ENCODE results near the gene NUBP2. TPM values are rescaled to one million over a fixed set of nuclear protein-coding genes. Genes with fewer than 3 reads are reported as not detected.
A peak's percentile ranks its signal among the peaks of the same experiment; 100 is the strongest.

NUBP2 gene
- 10 to 100 TPM; 53.7 to 89.6 (median 67.6) TPM for total RNA-seq

GRCh38 chr16:1782408-1783264, at the start of gene NUBP2, which contains the start of gene SPSB3:
NUBP2 (plus strand) TSS chr16:1782960; CDS start chr16:1783021, 61 bp downstream.
SPSB3 (minus strand) TSS chr16:1782571; CDS start chr16:1781483, 1,088 bp downstream.
- H3K27ac ChIP-seq: peak within 1 kb of the TSS; percentile 90 to 97
- in situ Hi-C loops (cut with MboI; ENCODE audit: low pct_unique_long_range_greater_than_20kb in 2 of 9, low sequenced_read_pairs in 9 of 9, unreplicated experiment in 9 of 9): no loop called here
- 0% methylated on average over 4 to 10 of the region's 102 CpGs; no CpG with 5 or more reads in 5 of the 10 experiments for WGBS, 10 experiments

GRCh38 chr16:1734123-1734522, 48.6 kb upstream of the NUBP2 start:
- 90 to 95% methylated on average over 2 to 15 of the region's 22 CpGs; no CpG with 5 or more reads in 8 of the 10 experiments for WGBS, 10 experiments
- H3K4me3 ChIP-seq: no peak overlapping the region
- H3K27ac ChIP-seq: no peak overlapping the region
- peak in 2 of 8 experiments; percentile 11 to 22 for ATAC-seq (replicated peaks in 6 of 8)
- in situ Hi-C loops (cut with MboI; ENCODE audit: low pct_unique_long_range_greater_than_20kb in 2 of 9, low sequenced_read_pairs in 9 of 9, unreplicated experiment in 9 of 9): no loop called here
- H3K4me1 ChIP-seq (replicated peaks in 1 of 2): no peaks in the 10 kb centered on the region

More at GRCh38 chr16:1782408-1783264, at the start of gene NUBP2, which contains the start of gene SPSB3:
- peaks cover 15% of the 10 kb centered on the region in 2 donors for H3K4me1 ChIP-seq (replicated peaks in 1 of 2)
- H3K4me3 ChIP-seq: peak within 1 kb of the TSS; percentile 85 to 98 (median 91)
- ATAC-seq (replicated peaks in 6 of 8): peak; percentile 75 to 92 (median 90)

- in situ Hi-C loops (cut with MboI; ENCODE audit: low pct_unique_long_range_greater_than_20kb in 2 of 9, low sequenced_read_pairs in 9 of 9, unreplicated experiment in 9 of 9): no loop called here
- WGBS, 10 experiments: 95 to 100% (median 100%) methylated on average over 2 to 14 of the region's 22 CpGs; no CpG with 5 or more reads in 5 of the 10 experiments
- H3K27ac ChIP-seq: no peak overlapping the region
- H3K4me1 ChIP-seq (replicated peaks in 1 of 2): no peaks in the 10 kb centered on the region
- H3K4me3 ChIP-seq: no peak overlapping the region
- ATAC-seq (replicated peaks in 6 of 8): no peak
Observed at GRCh38 chr16:1734816-1735215, 47.9 kb upstream of the NUBP2 start.

GRCh38 chr16:1740234-1740633, 42.5 kb upstream of the NUBP2 start:
- H3K27ac ChIP-seq: no peak overlapping the region
- WGBS, 10 experiments: 90 to 100% (median 97%) methylated on average over 1 to 6 of the region's 33 CpGs; no CpG with 5 or more reads in 5 of the 10 experiments
- no peak for ATAC-seq (replicated peaks in 6 of 8)
- in situ Hi-C loops (cut with MboI; ENCODE audit: low pct_unique_long_range_greater_than_20kb in 2 of 9, low sequenced_read_pairs in 9 of 9, unreplicated experiment in 9 of 9): no loop called here
- no peak overlapping the region for H3K4me3 ChIP-seq
- no peaks in the 10 kb centered on the region for H3K4me1 ChIP-seq (replicated peaks in 1 of 2)

- ATAC-seq (replicated peaks in 6 of 8): peak in 1 of 8 experiments; percentile 10
Observed at GRCh38 chr16:1740781-1741490, 41.8 kb upstream of the NUBP2 start.

GRCh38 chr16:1741553-1742165, 41.1 kb upstream of the NUBP2 start:
- peak in 1 of 8 experiments; percentile 12 for ATAC-seq (replicated peaks in 6 of 8)
- in situ Hi-C loops (cut with MboI; ENCODE audit: low pct_unique_long_range_greater_than_20kb in 2 of 9, low sequenced_read_pairs in 9 of 9, unreplicated experiment in 9 of 9): no loop called here
- WGBS, 10 experiments: 88 to 100% (median 100%) methylated on average over 2 to 9 of the region's 19 CpGs; no CpG with 5 or more reads in 7 of the 10 experiments
- no peak overlapping the region for H3K4me3 ChIP-seq
- H3K4me1 ChIP-seq (replicated peaks in 1 of 2): no peaks in the 10 kb centered on the region
- no peak overlapping the region for H3K27ac ChIP-seq

More at GRCh38 chr16:1740781-1741490, 41.8 kb upstream of the NUBP2 start:
- H3K27ac ChIP-seq: no peak overlapping the region
- no peak overlapping the region for H3K4me3 ChIP-seq
- 81 to 100% (median 95%) methylated on average over 1 to 5 of the region's 30 CpGs; no CpG with 5 or more reads in 6 of the 10 experiments for WGBS, 10 experiments
- in situ Hi-C loops (cut with MboI; ENCODE audit: low pct_unique_long_range_greater_than_20kb in 2 of 9, low sequenced_read_pairs in 9 of 9, unreplicated experiment in 9 of 9): no loop called here
- no peaks in the 10 kb centered on the region for H3K4me1 ChIP-seq (replicated peaks in 1 of 2)

- Histone ChIP-seq H3K4me1 (replicated peaks in 1 of 2) (no peaks in the 10 kb centered on the region), H3K4me3 (no peak overlapping the region), H3K27ac (no peak overlapping the region)
- in situ Hi-C loops (cut with MboI; ENCODE audit: low pct_unique_long_range_greater_than_20kb in 2 of 9, low sequenced_read_pairs in 9 of 9, unreplicated experiment in 9 of 9): no loop called here
- WGBS, 10 experiments: 78 to 100% (median 93%) methylated on average over 2 to 4 of the region's 32 CpGs; no CpG with 5 or more reads in 6 of the 10 experiments
- ATAC-seq (replicated peaks in 6 of 8): no peak
Observed at GRCh38 chr16:1743376-1744337, 39.1 kb upstream of the NUBP2 start.

GRCh38 chr16:1744338-1744840, 38.4 kb upstream of the NUBP2 start:
- Histone ChIP-seq H3K27ac (no peak overlapping the region), H3K4me1 (replicated peaks in 1 of 2) (no peaks in the 10 kb centered on the region), H3K4me3 (no peak overlapping the region)
- WGBS, 10 experiments: 88 to 100% (median 98%) methylated on average over 1 to 17 of the region's 24 CpGs; no CpG with 5 or more reads in 1 of the 10 experiments
- ATAC-seq (replicated peaks in 6 of 8): no peak
- in situ Hi-C loops (cut with MboI; ENCODE audit: low pct_unique_long_range_greater_than_20kb in 2 of 9, low sequenced_read_pairs in 9 of 9, unreplicated experiment in 9 of 9): no loop called here

- ATAC-seq (replicated peaks in 6 of 8): peak in 3 of 8 experiments; percentile 34 to 79 (median 75)
- Histone ChIP-seq H3K27ac (no peak overlapping the region), H3K4me1 (replicated peaks in 1 of 2) (no peaks in the 10 kb centered on the region), H3K4me3 (no peak overlapping the region)
- in situ Hi-C loops (cut with MboI; ENCODE audit: low pct_unique_long_range_greater_than_20kb in 2 of 9, low sequenced_read_pairs in 9 of 9, unreplicated experiment in 9 of 9): no loop called here
- WGBS, 10 experiments: 80 to 100% (median 85%) methylated on average over 1 to 8 of the region's 25 CpGs; no CpG with 5 or more reads in 4 of the 10 experiments
Observed at GRCh38 chr16:1745181-1745899, 37.4 kb upstream of the NUBP2 start.

GRCh38 chr16:1745900-1746692, 36.7 kb upstream of the NUBP2 start:
- Histone ChIP-seq H3K4me1 (replicated peaks in 1 of 2) (no peaks in the 10 kb centered on the region), H3K4me3 (no peak overlapping the region), H3K27ac (no peak overlapping the region)
- in situ Hi-C loops (cut with MboI; ENCODE audit: low pct_unique_long_range_greater_than_20kb in 2 of 9, low sequenced_read_pairs in 9 of 9, unreplicated experiment in 9 of 9): no loop called here
- WGBS, 10 experiments: 0 to 100% (median 80%) methylated on average over 1 to 13 of the region's 29 CpGs; no CpG with 5 or more reads in 4 of the 10 experiments
- peak in 3 of 8 experiments; percentile 62 to 77 (median 69) for ATAC-seq (replicated peaks in 6 of 8)

Data from motor neuron (in vitro differentiated cells).